ENCODE data around the gene CMA1.
"Not testable (repeated sequence)": the region's sequence is repeated elsewhere in the genome, so short reads cannot be mapped to it uniquely, and the experiment has no call there.

CMA1 gene

DNA sequence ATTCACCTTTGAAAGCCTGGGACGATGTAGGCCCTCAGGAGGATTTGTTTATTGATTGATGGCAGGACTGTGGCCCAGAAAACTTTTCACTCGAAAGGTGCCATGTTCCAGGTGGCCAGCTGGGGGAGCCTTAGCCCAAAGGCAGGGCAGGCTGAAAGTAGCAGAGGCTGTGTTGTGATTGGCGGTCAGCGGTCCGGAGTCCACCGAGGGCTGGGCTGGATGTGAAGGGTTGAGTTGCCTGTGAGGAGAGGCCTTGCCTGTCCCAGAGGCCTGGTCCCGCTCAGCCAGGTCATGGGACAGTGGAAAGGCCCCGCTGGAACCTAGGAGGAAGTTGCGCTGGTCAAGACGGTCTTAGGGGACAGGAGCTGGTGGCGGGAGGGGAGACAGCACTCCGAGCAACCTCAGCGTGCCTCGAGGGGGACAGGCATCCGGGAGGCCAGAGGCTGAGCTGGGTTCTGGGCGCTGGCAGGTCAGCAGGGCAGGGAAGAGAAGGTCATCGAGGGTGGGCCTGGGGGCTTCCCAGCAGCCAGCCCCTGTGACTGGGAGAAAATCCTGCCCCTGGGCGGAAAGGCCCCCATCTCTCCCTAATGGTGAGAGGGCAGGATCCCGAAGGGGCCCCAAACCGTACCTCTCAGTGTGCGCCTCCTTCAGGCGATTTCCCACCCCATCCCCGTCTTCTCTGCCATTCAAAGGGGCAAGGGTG, 26.3 kb downstream of the CMA1 start:
- peak; percentile 11 for DNase-seq (ENCODE audit: low read depth)
- H3K4me3 ChIP-seq (ENCODE audit: low read length), result no peak overlapping the region
- TF ChIP-seq, protein P1, sequence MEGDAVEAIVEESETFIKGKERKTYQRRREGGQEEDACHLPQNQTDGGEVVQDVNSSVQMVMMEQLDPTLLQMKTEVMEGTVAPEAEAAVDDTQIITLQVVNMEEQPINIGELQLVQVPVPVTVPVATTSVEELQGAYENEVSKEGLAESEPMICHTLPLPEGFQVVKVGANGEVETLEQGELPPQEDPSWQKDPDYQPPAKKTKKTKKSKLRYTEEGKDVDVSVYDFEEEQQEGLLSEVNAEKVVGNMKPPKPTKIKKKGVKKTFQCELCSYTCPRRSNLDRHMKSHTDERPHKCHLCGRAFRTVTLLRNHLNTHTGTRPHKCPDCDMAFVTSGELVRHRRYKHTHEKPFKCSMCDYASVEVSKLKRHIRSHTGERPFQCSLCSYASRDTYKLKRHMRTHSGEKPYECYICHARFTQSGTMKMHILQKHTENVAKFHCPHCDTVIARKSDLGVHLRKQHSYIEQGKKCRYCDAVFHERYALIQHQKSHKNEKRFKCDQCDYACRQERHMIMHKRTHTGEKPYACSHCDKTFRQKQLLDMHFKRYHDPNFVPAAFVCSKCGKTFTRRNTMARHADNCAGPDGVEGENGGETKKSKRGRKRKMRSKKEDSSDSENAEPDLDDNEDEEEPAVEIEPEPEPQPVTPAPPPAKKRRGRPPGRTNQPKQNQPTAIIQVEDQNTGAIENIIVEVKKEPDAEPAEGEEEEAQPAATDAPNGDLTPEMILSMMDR (conservative IDR thresholded peaks at IDR 0.05; ENCODE audit: low read length), result peak; percentile 57

DNA sequence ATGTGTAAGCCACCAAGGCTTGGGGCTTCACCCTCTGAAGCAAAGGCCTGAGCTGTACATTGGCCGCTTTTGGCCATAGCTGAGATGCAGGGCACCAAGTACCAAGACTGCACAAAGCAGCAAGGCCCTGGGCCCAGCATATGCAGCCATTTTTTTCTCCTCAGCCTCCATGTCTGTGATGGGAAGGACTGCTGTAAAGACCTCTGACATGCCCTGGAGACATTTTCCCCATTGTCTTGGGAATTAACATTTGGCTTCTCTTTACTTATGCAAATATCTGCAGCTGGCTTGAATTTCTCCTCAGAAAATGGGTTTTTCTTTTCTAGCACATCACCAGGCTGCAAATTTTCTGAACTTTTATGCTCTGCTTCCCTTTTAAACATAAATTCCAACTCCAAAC, 28.1 kb downstream of the CMA1 start:
- not testable (repeated sequence) for H3K4me3 ChIP-seq (ENCODE audit: low read length); DNase-seq (ENCODE audit: low read depth)

DNA sequence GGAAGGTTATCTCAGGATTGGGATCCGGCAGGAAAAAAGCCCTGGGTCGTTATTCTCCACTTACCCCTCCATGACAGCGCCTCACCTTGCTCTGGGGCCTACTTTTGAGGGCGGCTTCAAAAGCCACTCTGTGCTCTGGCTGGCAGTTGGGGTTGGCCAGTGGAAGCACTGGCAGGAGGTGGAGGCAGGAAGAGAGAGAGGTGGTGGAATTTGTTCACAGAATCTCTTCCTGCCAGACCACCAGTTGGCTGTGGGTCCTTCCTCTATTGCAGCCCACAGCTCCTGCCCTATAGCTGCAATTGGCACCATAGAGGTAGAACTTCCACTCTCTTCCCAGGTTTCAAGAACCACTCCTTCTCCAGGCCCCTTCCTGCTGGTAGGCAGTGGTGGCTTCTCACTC, 32.8 kb downstream of the CMA1 start:
- H3K4me3 ChIP-seq (ENCODE audit: low read length), result no peak overlapping the region
- TF ChIP-seq, protein P1 (conservative IDR thresholded peaks at IDR 0.05; ENCODE audit: low read length), result no peak
- DNase-seq (ENCODE audit: low read depth), result no peak

DNA sequence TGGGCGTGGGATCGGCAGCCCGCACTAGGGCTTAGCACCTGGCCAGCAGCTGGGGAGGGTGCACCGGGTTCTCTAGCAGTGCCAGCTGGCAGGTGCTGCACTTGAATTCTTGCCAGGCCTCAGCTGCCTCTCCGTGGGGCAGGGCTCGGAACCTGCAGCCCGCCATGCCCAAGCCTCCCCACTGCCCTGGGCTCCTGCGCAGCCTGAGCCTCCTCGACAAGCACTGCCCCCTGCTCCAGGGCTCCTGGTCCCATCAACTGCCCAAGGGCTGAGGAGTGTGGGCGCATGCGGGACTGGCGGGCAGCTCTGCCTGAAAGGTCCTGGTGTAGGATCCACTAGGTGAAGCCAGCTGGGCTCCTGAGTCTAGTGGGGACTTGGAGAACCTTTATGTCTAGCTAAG, 34.9 kb downstream of the CMA1 start:
- H3K4me3 ChIP-seq (ENCODE audit: low read length), result no peak overlapping the region
- no peak for DNase-seq (ENCODE audit: low read depth)
- TF ChIP-seq, protein P1 (conservative IDR thresholded peaks at IDR 0.05; ENCODE audit: low read length), result no peak

DNA sequence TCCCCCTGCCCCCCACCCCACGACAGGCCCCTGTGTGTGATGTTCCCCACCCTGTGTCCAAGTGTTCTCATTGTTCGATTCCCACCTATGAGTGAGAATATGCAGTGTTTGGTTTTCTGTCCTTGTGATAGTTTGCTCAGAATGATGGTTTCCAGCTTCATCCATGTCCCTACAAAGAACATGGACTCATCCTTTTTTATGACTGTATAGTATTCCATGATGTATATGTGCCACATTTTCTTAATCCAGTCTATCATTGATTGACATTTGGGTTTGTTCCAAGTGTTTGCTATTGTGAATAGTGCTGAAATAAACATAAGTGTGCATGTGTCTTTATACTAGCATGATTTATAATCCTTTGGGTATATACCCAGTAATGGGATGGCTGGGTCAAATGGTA, 37.6 kb downstream of the CMA1 start:
- H3K4me3 ChIP-seq (ENCODE audit: low read length), result not testable (repeated sequence)

DNA sequence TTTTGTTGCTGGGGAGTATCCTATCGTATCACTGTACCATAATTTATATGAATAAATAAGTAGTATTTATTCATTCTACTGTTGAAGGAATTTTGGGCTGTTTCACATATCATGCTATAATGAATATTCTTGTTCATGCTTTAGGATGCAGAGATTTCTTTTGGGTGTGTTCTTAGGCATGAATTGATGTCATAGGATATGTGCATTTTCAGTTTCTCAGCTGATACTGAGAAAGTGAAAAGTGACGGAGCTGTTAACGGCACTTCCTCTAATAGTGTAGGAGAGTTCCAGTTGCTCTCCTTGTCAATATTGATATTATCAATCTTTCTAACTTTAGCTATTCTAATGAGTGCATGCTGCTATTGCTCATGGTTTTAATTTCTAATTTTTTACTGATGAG, 42.3 kb downstream of the CMA1 start:
- no peak for DNase-seq (ENCODE audit: low read depth)
- TF ChIP-seq, protein P1 (conservative IDR thresholded peaks at IDR 0.05; ENCODE audit: low read length), result no peak
- no peak overlapping the region for H3K4me3 ChIP-seq (ENCODE audit: low read length)

More for the DNA sequence above, 37.6 kb downstream of the CMA1 start:
- DNase-seq (ENCODE audit: low read depth), result not testable (repeated sequence)

DNA sequence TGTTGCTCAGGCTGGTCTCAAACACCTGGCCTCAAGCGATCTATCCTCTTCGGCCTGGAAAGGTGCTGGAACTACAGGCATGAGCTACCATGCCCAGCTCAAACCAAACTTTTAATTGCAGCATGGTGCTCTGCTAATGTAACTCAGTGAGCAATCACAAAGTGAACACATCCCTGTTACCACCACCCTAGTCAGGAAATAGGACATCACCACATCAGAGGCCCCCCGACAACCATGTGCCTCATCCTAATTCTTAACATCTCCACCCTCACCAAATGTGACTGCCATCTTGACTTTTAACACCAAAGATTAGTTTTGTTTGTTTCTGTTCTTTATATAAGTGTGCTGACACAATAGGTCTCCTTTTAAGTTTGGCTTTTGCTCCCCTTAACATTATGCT, 42.7 kb downstream of the CMA1 start:
- TF ChIP-seq, protein P1 (conservative IDR thresholded peaks at IDR 0.05; ENCODE audit: low read length), result no peak
- no peak for DNase-seq (ENCODE audit: low read depth)
- no peak overlapping the region for H3K4me3 ChIP-seq (ENCODE audit: low read length)

DNA sequence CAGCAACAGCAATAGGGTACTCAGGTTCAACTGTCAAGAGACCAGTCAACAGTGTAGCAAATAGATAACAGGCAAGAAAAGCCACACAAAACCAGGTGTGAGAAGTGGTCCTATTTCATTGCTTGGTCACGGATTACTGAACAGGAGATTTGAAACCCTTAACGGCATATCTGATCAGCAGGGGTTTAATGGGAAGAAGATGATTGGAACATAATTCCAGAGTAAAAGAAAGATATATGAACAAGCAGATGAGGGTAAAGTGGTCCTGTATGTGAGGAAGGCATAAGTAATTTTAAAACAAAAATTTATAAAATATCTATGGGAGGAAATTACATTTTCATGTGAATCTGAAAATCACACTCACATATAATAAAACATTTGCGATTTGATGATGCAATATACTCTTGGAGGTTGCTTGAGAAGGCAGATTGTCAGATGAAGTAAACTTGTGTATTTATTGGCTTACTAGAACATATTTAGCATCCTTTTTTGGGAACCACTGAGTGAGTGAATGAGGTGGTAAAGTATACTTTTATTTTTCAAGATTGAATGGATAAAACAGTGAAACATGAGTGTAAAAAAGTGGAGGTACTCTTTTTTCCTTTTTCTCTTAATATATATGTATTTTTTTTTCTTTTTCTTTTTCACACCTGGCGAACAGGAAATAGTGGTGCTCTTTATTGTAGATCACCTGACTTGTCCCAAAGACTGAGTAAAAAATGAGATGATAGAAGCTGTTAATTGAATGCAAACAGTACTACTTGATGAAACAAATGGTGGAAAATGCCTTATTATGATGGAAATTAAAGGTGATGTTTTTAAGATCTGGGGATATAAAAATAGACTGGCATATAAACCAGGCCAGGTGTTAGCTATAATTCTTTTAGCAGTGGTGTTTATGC, 43.9 kb downstream of the CMA1 start:
- DNase-seq (ENCODE audit: low read depth), result no peak
- no peak overlapping the region for H3K4me3 ChIP-seq (ENCODE audit: low read length)
- TF ChIP-seq, protein P1 (conservative IDR thresholded peaks at IDR 0.05; ENCODE audit: low read length), result no peak
